ACC112 (cell line): ENCODE data around the gene NPC1L1.

ENCODE experiments used
- H2AFZ ChIP-seq: fragments of 200-600 bp; sonication (generic); one replicate; pipeline ENCODE4 v1.6.0; 2017; ENCODE audit warnings: antibody characterized with exemption, low read length; ENCODE audit not compliant: unreplicated experiment
- H3K27ac ChIP-seq: fragments of 200-600 bp; sonication (generic); 2 replicates; pipeline ENCODE4 v1.5.1; 2014; ENCODE audit warnings: low read depth, mild to moderate bottlenecking, antibody characterized with exemption, low read length, moderate library complexity
- H3K27me3 ChIP-seq: fragments of 200-600 bp; sonication (generic); 2 replicates; pipeline ENCODE4 v1.6.1; 2014; ENCODE audit warnings: mild to moderate bottlenecking, antibody characterized with exemption, low read length, moderate library complexity, mixed read lengths; ENCODE audit not compliant: insufficient read depth
- H3K36me3 ChIP-seq: fragments of 200-600 bp; sonication (generic); 2 replicates; pipeline ENCODE4 v1.6.1; 2016; ENCODE audit warnings: mild to moderate bottlenecking, antibody characterized with exemption, low read length, moderate library complexity, mixed read lengths; ENCODE audit not compliant: insufficient read depth
- H3K4me1 ChIP-seq: fragments of 200-600 bp; sonication (generic); one replicate; pipeline ENCODE4 v1.6.1; 2016; ENCODE audit warnings: low read length, mixed read lengths; ENCODE audit not compliant: insufficient read depth, unreplicated experiment, control insufficient read depth
- H3K4me3 ChIP-seq: fragments of 200-600 bp; sonication (generic); 2 replicates; pipeline ENCODE4 v1.5.1; 2014; ENCODE audit warnings: mild to moderate bottlenecking, low read depth, low read length
- H3K79me2 ChIP-seq: fragments of 200-600 bp; sonication (generic); one replicate; pipeline ENCODE4 v1.6.0; 2016; ENCODE audit warnings: low read length; ENCODE audit not compliant: control insufficient read depth, unreplicated experiment, insufficient read depth

The NPC1L1 gene

DNA sequence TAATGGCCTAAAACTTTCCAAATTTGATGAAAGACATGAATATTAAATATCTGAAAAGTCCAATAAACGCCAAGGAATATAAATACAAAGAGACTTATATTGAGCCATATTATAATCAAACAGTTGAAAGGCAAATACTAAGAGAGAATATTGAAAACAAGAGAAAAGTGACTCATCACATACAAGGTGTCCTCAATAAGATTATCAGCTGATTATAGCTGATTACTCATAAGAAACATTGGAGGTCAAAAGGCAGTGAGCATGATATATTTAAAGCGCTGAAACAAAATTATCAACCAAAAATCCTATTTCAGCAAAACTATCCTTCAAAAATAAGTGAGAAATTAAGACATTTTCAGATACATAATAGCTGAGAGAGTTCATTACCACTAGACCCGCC is 7.8 kb upstream of the NPC1L1 start:
- no peaks in the 10 kb centered on the region for H3K79me2 ChIP-seq

DNA sequence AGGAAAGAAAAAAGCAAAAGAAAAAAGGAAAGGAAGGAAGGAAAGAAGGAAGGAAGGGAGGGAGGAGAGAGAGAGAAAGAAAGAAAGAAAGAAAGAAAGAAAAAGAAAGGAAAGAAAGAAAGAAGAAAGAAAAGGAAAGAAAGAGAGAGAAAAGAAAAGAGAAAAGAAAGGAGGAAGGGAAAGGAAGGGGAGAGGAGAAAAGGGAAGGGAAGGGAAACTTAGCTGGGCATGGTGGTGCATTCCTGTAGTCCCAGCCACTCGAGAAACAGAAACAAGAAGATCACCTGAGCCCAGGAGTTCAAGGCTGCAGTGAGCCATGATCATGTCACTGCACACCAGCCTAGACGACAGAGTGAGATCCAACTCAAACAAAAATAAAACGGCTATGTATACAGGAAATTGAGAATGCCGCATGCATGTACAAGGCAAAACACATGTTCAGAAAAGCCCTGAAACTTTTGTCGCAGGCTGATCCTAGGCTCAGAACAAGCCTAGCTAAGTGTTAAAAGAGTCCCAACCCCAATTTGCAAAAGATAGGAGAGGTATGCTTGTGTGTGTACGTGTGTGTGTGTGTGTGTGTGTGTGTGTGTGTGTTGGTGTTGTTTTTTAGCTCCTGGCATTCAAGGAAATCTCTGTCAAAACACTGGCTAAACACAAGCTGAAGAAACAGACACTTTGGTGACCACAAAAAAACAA is 6.6 kb upstream of the NPC1L1 start:
- Histone ChIP-seq H3K36me3 (no peaks in the 10 kb centered on the region), H3K27ac (no peak overlapping the region), H3K4me3 (peak overlapping the region; percentile 36; the same call in 1 of the 2 replicates), H3K4me1 (peaks cover 32% of the 10 kb centered on the region), H3K27me3 (no peaks in the 10 kb centered on the region), H2AFZ (peak overlapping the region; percentile 64), H3K79me2 (no peaks in the 10 kb centered on the region)

More for the DNA sequence above, 7.8 kb upstream of the NPC1L1 start:
- no peak overlapping the region for H3K27ac ChIP-seq
- no peaks in the 10 kb centered on the region for H3K27me3 ChIP-seq
- H3K4me1 ChIP-seq = peaks cover 23% of the 10 kb centered on the region
- H2AFZ ChIP-seq = no peak overlapping the region
- H3K4me3 ChIP-seq = no peak overlapping the region
- H3K36me3 ChIP-seq = no peaks in the 10 kb centered on the region

DNA sequence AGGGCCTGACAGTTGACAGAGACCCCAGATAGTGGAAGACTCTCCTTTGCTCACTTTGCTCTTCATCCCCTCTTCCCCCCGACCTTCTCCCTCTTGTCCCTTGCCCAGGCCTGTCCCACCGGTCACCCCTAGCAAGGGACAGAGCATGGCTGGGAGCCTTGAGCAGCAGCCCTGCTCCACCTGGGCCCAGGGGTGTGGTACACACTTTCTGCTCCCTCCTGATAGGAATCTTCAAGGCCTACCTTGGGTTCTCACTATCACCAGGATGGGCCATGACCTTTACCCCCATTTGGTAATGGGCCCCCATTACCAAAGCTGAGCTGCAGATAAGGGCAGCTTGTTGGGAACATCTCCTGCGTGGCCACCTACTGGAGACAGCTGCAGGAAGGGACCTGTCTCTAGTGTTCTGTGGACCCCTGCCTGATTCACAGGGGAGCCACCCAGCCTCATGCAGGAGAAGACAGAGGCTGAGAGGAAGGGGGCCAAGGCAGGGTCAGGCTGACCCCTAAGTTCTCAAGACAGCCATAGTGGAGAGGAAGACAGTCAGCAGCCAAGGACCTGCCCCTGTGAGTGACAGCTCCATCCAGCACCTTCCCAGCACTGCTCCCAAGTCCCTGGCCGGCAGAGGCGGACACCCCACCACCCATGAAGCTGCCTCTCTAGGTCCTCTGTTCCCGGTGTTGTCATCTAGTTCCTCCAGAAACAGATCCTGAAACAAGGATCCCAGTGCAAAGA is 913 bp upstream of the NPC1L1 start:
- Histone ChIP-seq H3K27ac (no peak overlapping the region), H3K79me2 (no peaks in the 10 kb centered on the region), H3K4me3 (no peak overlapping the region), H3K4me1 (peaks cover 9% of the 10 kb centered on the region), H2AFZ (no peak overlapping the region), H3K36me3 (no peaks in the 10 kb centered on the region), H3K27me3 (no peaks in the 10 kb centered on the region)

DNA sequence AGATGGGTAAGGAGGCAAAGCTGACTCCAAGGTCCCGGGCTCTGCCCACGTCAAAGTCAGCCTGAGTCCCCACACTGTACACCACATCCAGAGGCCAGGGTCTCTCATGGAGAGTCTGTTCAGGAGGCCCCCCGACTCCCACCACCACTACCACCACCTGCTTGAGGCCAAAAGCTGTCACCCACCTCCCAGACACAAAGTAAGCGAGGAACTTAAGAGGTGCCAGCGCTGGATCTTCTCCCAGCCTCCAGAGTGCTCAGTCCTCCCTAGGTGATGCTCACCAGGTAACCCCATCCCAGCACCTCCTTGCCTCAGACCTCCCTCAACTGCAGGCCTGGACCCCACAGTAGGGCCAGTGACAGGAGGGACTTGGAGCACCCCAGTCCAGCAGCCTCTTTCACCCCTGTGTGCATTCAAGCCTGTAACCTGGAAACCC is 520 bp downstream of the NPC1L1 start:
- no peaks in the 10 kb centered on the region for H3K79me2 ChIP-seq
- H3K36me3 ChIP-seq = no peaks in the 10 kb centered on the region
- H3K27me3 ChIP-seq = no peaks in the 10 kb centered on the region
- H3K27ac ChIP-seq = no peak overlapping the region
- H2AFZ ChIP-seq = no peak overlapping the region
- peaks cover 9% of the 10 kb centered on the region for H3K4me1 ChIP-seq
- H3K4me3 ChIP-seq = no peak overlapping the region

DNA sequence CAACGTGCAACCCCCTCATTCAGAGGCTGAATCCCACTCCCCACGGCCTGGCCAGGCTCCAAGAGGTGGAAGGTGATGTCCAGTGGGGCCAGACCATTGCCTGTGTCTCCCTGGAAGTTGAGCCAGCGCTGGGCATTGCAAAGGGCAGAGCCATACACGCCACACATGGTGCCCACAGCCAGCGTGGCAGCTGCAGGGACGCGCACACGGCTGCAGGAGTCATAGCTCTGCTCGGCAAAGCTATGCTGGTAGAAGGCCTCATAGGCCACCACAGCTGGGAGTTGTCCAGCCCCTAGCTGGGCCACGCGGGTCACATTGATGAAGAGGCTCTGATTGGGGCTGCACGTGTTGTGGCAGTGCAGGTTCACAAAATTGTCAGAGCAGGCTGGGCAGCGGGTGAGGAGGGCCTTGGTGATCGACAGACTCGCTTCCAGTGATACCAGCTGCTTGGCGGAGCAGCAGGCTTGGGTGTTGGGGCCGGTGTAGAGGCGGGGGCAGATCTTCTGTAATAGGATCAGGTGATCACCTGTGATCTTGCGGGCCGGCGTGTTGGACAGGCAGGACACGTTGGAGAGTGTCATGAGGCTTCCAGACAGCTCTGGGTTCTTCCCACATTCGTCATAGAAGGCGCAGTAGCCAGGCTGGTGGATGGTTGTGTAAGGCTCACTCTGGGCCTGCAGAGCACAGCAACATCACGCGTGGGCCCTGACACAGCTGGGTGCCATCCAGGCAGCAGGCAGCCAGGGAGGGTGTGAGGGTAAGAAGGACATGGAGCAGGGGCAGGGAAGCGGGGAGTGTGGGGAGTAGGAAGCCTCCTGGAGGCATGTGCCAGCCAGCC is 1.2 kb downstream of the NPC1L1 start:
- no peak overlapping the region for H3K4me3 ChIP-seq

DNA sequence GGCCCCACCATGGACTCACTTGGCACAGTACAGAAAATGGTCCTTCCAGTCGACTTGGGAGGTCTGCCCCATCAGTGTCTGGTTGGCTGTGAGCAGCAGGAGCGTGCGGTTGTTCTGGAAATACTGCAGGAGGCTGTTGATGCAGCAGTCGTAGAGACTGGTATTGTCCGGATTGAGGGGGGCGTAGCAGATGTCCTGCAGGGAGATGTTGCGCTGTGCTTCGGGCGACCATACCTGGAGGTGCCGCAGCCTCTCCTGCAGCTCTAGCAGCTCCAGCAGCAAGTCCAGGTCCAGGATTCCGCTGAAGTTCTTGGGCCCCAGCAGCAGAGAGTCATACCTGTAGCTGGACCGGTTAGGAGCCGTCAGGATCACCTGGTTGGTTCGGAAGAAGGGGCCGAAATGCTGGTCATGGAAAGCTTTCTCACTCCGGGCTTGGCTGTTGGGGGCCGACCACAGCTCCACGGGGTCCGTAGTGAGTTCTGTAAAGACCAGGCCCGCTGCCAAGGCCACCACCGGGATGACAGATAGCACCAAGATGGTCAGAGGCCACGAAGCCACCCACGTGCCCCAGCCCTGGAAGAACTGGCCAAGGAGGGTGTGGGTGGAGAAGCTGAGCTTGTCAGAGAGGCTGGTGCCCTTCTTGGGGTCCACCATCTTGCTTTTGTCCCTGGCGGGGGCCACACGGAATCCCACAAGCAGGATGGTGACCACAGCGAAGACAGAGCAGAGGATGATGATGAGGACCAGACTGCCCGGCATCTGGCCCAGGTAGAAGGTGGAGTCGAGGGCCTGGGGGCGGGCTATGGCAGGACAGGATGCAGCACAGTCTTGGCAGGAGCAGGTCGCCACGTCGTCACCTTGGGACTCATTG is 2.1 kb downstream of the NPC1L1 start:
- Histone ChIP-seq H3K4me1 (peaks cover 9% of the 10 kb centered on the region), H3K36me3 (no peaks in the 10 kb centered on the region), H3K79me2 (no peaks in the 10 kb centered on the region), H3K4me3 (no peak overlapping the region), H3K27me3 (no peaks in the 10 kb centered on the region), H2AFZ (no peak overlapping the region), H3K27ac (no peak overlapping the region)

More for the DNA sequence above, 1.2 kb downstream of the NPC1L1 start:
- Histone ChIP-seq H3K4me1 (peaks cover 9% of the 10 kb centered on the region), H2AFZ (no peak overlapping the region), H3K27me3 (no peaks in the 10 kb centered on the region), H3K79me2 (no peaks in the 10 kb centered on the region), H3K36me3 (no peaks in the 10 kb centered on the region), H3K27ac (no peak overlapping the region)

DNA sequence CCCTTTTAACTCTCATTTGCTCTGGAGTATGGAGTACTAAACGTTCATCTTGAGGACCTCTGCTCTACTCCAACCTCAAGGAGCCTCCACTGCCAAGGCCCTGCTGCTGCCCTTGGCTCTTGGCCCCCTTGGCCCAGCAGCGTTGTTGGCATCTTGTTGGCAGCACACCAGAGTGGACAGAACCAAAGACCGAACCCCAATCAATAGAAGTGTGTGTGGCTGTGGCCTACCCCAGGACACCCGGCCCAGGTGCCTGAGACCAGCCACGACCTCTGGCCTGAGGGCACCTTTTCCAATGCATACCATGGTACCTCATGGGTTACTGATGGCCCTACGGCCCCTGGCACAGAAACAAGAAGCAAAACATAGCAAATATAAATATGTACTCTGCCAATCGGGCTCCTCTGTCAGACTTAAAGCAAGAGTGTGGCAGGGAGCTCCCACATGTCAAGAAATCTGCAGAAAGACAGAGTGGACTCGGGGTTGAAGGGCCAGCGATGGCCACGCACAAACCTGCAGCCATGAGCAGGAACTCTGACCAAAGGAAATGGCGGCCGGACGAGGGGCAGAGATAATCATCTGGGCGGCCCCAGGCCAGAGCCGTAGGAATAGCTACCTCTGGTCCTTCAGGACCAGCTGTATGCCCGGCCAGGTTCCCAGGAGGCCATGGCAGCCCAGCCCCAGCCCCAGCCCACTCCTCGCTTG is 2.9 kb downstream of the NPC1L1 start:
- Histone ChIP-seq H3K36me3 (no peaks in the 10 kb centered on the region), H3K4me3 (no peak overlapping the region), H3K4me1 (peaks cover 6% of the 10 kb centered on the region), H2AFZ (no peak overlapping the region), H3K27ac (no peak overlapping the region), H3K27me3 (no peaks in the 10 kb centered on the region), H3K79me2 (no peaks in the 10 kb centered on the region)

DNA sequence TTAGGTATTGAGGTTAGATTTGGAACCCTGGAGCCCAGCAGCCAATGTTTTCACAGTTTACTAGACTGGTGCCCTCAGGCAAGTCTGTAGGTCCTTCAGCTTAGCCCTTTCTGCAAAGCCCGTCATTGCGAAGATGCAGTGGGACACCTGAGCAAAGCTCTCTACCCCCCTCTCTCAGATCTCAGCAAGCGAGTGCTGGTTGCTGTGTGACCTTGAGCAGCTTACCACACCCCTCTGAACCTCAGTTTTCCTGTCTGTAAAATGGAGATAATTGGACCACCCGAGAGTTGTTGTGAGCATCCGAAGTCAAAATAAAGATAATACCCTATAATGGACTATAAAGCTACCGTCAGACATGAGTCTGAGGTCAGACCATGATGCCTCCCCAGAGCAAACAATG is 3.7 kb downstream of the NPC1L1 start:
- no peak overlapping the region for H3K4me3 ChIP-seq
- no peak overlapping the region for H3K27ac ChIP-seq
- no peaks in the 10 kb centered on the region for H3K4me1 ChIP-seq

DNA sequence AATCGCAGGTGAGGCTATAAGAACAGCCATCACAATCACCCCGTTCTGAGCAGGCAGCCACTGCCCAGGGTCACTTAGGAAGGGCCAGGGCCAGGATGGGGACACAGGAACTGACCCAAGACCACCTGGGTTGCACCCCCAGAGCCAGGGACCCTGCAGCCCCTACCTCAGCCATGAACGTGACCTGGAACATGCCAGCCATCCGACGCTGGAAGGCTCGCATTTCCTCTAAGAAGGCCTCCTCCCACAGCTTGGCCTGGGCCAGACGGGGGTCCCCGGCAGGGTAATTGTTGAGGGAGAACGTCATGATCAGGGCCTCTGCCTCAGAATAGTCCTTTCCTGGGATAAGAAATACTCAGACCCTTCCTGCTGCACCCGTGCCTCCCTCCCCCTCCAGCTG is 5.0 kb downstream of the NPC1L1 start:
- Histone ChIP-seq H3K4me3 (no peak overlapping the region), H3K36me3 (no peaks in the 10 kb centered on the region), H3K27ac (no peak overlapping the region), H3K27me3 (no peaks in the 10 kb centered on the region), H2AFZ (no peak overlapping the region), H3K4me1 (no peaks in the 10 kb centered on the region), H3K79me2 (no peaks in the 10 kb centered on the region)

More for the DNA sequence above, 3.7 kb downstream of the NPC1L1 start:
- Histone ChIP-seq H2AFZ (no peak overlapping the region), H3K36me3 (no peaks in the 10 kb centered on the region), H3K27me3 (no peaks in the 10 kb centered on the region), H3K79me2 (no peaks in the 10 kb centered on the region)
